Adipose tissue (tissue), 3 donors: ENCODE results near the gene MEIOSIN. TPM values are rescaled to one million over a fixed set of nuclear protein-coding genes. Genes with fewer than 3 reads are reported as not detected.

Experiments
- H3K27ac ChIP-seq: one replicate; pipeline ENCODE4 v1.5.1; 2013; ENCODE audit warnings: low read depth, low read length
- WGBS, 3 donors: extraction: QIAGEN DNeasy Blood & Tissue Kit; methylation state at CpG; one replicate each; pipeline ENCODE4 v1.1.7; 2013; 5-methylcytosine and 5-hydroxymethylcytosine counted together
- polyA plus RNA-seq, 3 donors: library from polyadenylated mRNA; stranded (reverse); fragments of 200-250 nt; gene quantifications; one replicate each; pipeline ENCODE4 v1.2.3, GENCODE V29; 2013
- donor health status: healthy with polysubstance abuse.
- donor health status: Bipolar disorder and iron deficiency.
- donor health status: healthy.

Gene MEIOSIN
- polyA plus RNA-seq, 3 donors = 0.01 to 0.11 (median 0.02) TPM

DNA sequence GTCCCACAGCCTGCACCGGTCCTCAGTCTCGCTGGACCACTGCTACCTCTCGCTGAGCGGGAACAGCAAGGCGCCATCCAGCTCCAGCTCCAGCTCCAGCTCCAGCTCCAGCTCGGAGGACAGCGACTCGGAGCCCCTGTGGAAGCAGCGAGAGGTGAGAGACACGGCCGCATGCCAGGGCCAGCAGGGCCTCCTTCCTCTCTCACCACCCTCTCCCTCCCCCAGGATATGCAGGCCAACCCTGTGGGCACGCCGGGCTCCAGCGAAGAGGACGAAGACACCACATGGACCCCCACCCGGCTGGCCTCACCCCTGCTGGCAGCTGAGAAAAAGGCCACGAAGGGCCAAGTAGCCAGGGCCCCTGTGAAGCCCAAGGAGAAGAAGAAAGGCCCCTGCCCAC lies 28.5 kb downstream of the MEIOSIN start:
- 83 to 94% (median 87%) methylated on average over 16 to 17 of the region's 17 CpGs for WGBS, 3 donors
- H3K27ac ChIP-seq = no peak overlapping the region

GRCh38 chr19:45762870-45763631 lies 29.8 kb downstream of the MEIOSIN start:
- H3K27ac ChIP-seq = no peak overlapping the region
- WGBS, 3 donors = 85 to 91% (median 90%) methylated on average over 14 to 15 of the region's 15 CpGs

GRCh38 chr19:45763691-45764294 lies 30.6 kb downstream of the MEIOSIN start:
- 44 to 60% (median 53%) methylated on average over 27 of the region's 27 CpGs for WGBS, 3 donors
- H3K27ac ChIP-seq = no peak overlapping the region

DNA sequence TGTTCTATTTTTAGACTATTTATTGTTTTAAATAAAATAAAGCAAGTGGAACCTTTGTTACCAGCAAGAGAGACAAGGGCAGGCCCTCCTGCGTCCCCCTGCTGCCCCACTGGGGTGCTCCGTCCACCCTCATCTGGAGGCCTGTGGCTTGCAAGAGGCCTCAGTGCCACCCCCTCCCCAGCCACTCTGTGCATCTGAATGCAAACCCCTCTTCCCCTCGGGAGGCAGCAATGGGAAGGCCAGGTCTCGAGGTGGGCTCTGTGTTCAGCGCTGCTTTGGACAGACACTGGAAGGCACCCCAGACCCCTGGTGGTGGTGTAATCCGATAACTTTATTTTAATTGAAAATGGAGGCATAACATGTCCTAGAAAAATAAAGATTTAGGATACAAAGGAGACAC lies 31.2 kb downstream of the MEIOSIN start:
- H3K27ac ChIP-seq = no peak overlapping the region
- WGBS, 3 donors = 61 to 78% (median 66%) methylated on average over 6 of the region's 6 CpGs

- H3K27ac ChIP-seq = no peak overlapping the region
- 41 to 72% (median 62%) methylated on average over 21 of the region's 21 CpGs for WGBS, 3 donors
Observed at GRCh38 chr19:45764945-45765701, 31.9 kb downstream of the MEIOSIN start.

DNA sequence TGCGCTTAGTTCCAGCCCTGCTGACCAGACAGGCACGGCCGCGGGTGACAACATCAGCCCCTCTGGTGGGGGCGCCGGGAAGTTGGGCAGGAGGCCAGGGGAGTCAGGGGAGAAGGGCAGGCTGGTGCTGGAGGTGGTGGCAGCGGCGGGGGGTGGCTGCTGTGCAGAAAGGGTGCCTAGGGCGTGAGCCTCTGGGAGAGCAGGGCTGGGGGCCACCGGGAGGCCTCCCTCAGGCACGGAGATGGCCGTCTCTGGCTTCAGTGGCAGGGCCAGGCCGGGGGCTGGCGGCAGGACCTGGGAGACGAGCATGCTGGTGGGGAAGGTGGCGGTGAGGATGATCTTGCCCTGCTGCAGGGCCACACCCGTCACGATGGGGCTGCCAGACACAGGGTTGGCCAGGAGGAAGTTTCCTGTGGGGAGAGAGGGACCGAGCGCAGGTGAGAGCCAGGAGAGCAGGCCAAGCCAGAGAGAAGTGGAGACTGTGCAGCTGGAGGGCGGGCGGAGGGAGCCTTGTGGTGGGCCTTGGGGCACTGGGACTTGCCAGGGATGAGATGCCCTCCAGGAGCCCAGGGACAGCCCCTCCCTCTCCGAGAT lies 32.6 kb downstream of the MEIOSIN start:
- H3K27ac ChIP-seq = no peak overlapping the region
- 50 to 82% (median 76%) methylated on average over 22 to 23 of the region's 23 CpGs for WGBS, 3 donors

DNA sequence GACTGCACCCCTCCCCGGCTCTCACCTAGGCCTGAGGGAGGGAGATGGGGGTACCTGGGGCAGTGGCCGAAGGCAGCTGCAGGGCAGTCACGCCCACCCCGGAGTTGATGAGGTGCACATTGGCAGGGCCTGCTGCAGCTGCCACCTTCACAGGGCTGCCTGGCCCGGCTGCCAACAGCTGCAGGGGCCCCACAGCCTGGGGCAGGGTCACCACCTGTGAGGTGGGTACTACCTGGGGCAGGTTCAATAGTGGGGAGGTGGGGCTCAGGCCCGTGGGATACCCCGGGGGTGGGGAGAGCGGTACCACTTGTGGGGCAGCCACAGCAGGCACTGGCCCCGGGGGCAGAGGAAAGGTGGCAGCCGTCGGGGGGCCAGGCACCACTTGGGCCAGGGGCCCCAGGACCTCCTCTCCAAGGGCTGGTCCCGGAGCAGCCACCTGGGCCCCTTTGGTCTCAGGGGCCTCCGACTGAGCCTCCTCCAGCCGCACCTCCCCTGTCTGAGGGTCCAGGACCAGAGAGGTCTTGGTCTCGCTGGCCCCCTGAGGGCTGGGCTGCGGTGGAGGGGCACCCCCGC lies 33.1 kb downstream of the MEIOSIN start:
- H3K27ac ChIP-seq = peak overlapping the region; percentile 73
- 42 to 74% (median 61%) methylated on average over 13 to 17 of the region's 17 CpGs for WGBS, 3 donors

DNA sequence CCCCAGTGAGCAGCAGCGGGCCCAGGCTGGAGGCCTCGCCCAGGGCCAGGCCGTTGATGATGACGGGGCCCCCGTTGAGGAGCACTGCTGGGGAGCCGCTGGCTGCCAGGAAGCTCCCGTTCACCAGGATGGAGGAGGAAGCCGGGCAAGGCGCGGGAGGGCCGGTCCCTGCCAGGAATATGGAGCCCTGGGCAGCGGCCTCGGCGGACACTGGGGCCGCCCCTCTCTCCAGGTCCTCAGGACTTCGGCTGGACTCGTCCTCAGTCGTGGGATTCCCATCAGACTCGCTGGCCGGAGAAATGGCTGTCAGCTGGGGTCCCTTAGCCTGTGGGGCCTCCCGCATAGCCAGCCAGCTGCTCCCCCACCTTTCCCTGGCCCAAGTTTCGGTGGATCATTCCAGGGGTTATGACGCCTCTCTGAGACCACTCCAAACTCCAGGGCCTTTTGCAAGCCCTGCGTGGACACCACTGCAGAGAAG lies 33.7 kb downstream of the MEIOSIN start:
- WGBS, 3 donors = 11 to 41% (median 21%) methylated on average over 24 of the region's 24 CpGs
- H3K27ac ChIP-seq = peak overlapping the region; percentile 73

GRCh38 chr19:45767410-45767880 lies 34.2 kb downstream of the MEIOSIN start:
- WGBS, 3 donors = 5 to 29% (median 20%) methylated on average over 23 to 31 of the region's 31 CpGs
- H3K27ac ChIP-seq = peak overlapping the region; percentile 73

GRCh38 chr19:45767881-45768654 lies 34.8 kb downstream of the MEIOSIN start:
- WGBS, 3 donors = 0 to 2% (median 1%) methylated on average over 67 to 102 of the region's 102 CpGs
- H3K27ac ChIP-seq = peak overlapping the region; percentile 31

DNA sequence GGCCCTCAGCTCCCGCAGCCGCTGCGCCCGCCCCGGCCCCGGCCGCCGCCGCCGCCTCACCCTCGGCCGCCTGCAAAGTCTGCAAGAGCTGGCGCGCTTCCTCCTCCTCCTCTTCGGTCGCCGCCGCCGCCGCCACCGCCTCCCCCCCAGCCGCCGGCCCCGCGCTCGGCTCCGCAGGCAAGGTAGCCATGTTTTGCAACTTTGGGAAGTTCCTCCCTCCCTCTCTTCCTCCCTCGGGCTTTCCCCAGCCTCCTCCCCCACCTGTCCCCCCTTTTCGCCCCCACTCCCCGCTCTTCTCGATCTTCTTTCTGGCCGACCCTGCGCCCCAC lies 35.4 kb downstream of the MEIOSIN start:
- peak overlapping the region; percentile 31 for H3K27ac ChIP-seq
- 0% methylated on average over 6 to 28 of the region's 33 CpGs for whole genome bisulfite sequencing, 3 donors

GRCh38 chr19:45768984-45769782 lies 35.9 kb downstream of the MEIOSIN start, which contains the start of gene SIX5:
Gene SIX5, minus strand, starts transcription at chr19:45769252. Its CDS starts 408 bp downstream, at chr19:45768844.
- WGBS, 3 donors = 0 to 1% (median 0%) methylated on average over 62 to 70 of the region's 70 CpGs

GRCh38 chr19:45769821-45770191 lies 36.6 kb downstream of the MEIOSIN start:
- no peak overlapping the region for H3K27ac ChIP-seq
- WGBS, 3 donors = 0 to 1% (median 1%) methylated on average over 19 to 28 of the region's 28 CpGs

More at GRCh38 chr19:45768984-45769782, 35.9 kb downstream of the MEIOSIN start, which contains the start of gene SIX5:
- peak within 1 kb of the TSS; percentile 31 for H3K27ac ChIP-seq

- no peak overlapping the region for H3K27ac ChIP-seq
- WGBS, 3 donors = 2 to 4% (median 2%) methylated on average over 75 to 79 of the region's 79 CpGs
Observed at GRCh38 chr19:45770192-45771101, 37.2 kb downstream of the MEIOSIN start.

GRCh38 chr19:45771311-45771933 lies 38.2 kb downstream of the MEIOSIN start:
- no peak overlapping the region for H3K27ac ChIP-seq
- 58 to 94% (median 84%) methylated on average over 38 to 46 of the region's 46 CpGs for WGBS, 3 donors
